Stimulated activated CD8-positive, alpha-beta memory T cell treated with anti-CD3 and anti-CD28 coated beads, Interleukin-7, amount 100 ng/mL, for 24 hours (primary cell): ENCODE measurements around the gene CCDC69.
"Not testable (repeated sequence)": the region's sequence is repeated elsewhere in the genome, so short reads cannot be mapped to it uniquely, and the experiment has no call there.

ENCODE experiments used
- DNase-seq: peaks from one replicate; pipeline ENCODE4 v3.0.0-alpha.2; 2020; ENCODE audit warnings: low read depth

The CCDC69 gene, protein sequence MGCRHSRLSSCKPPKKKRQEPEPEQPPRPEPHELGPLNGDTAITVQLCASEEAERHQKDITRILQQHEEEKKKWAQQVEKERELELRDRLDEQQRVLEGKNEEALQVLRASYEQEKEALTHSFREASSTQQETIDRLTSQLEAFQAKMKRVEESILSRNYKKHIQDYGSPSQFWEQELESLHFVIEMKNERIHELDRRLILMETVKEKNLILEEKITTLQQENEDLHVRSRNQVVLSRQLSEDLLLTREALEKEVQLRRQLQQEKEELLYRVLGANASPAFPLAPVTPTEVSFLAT

GRCh38 chr5:151223447-151224264, at the start of gene CCDC69:
Gene CCDC69, minus strand, starts transcription at chr5:151224092. Its CDS starts 122 bp downstream, at chr5:151223970.
- DNase-seq, result no peak

DNA sequence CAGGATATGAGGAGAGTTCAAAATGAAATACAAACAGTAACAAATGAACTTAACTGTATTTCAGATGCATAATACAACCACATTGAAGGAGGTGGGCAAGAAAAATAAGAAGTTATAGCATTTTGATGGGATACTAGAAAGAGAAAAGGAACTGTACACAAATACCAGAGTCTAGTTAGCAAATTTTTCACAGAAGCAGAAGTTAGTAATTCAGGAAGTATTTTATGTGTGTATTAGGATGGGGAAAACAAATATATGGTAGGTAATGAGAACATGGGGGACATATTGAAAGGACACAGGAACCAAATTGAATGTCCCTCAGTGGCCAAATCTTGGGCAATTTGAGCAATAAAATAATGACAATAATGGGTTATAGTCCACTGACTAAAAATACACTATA, 47.4 kb upstream of the CCDC69 start:
- DNase-seq, result no peak

DNA sequence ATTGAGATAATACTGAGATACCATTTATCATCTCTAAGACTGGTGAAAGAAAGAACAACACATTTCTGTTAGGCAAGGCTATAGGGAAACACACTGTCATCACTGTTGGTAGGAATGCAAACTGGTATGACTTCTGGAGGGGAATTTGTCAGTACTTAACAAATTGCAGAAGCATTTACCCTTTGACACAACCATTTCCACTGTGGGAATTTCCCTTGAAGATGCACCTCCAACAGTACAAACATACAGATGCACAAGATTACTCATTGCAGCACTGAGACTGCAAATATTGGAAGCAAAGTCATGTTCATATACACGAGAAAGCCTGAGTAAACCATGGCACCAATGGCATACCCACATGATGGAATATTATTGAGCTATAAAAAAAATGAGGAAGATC, 46.7 kb upstream of the CCDC69 start:
- no peak for DNase-seq

DNA sequence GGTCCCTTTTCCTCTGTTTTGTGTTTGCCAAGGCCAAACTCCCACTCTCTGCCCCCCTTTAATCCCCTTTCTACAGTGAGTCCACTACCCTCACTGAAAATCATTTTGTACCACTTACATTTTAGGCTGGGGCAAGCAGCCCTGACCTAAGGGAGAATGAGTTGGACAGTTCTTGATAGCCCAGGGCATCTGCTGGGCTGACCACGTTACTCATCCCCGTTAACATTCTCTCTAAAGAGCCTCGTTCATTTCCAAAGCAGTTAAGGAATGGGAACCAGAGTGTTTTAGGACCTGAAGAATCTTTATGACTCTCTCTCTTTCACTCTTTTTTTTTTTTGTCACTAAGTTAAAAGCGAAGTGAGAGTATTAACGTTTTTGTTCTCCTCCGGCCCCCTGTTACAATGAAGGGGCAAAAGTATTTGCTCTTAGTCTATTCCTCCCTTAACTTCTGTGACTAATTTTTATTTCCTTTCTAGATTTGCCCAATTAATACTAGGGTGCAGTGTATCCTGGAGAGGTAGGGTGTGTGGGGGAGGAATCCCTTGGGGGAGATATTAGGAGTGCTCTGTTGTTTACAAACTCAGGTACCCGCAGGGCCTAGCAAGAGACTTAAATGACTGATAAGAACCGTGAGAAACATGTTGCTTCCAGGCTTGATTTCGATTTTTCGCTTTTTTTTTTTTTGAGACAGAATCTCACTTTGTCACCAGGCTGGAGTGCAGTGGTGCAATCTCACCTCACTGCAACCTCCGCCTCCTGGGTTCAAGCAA, 43.8 kb upstream of the CCDC69 start:
- no peak for DNase-seq

DNA sequence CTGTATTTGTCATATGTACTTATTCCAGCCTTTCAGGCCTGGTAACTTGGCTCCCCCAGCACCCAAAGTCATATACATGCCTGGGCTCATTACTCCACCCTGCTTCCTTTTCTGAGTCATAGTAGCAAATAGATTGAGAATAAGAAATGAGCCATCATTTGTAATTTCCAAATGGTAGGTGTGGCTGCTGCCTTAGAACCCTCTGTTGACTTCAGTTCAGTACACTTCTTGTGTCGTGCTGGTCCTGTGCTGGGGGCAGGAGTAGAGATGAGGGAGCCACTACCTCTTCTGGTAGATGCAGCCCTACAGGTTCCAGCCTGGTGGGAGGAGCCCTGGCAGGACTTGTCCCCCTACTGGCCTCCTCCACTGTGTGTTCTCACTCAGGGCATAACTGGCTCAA, 40.2 kb upstream of the CCDC69 start:
- DNase-seq, result no peak

DNA sequence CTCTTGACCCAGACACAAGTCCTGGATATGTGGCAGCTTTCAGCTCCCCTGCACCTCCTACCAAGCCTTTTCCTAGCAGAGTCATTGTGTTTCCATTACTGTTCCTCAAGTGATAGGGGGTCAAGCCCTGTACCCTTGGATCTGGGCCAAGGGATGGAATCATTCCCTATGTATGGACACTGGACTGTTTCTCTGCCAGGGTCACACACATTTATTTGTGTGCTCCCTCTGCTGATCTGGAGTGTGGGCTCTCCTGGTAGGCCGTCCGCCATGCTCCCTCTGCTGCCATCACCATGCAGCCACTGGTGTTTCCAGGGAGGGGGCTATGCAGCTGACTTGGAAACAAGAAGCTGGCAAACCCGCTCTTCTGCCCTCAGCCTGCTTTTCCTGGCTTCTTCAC, 38.6 kb upstream of the CCDC69 start:
- no peak for DNase-seq

DNA sequence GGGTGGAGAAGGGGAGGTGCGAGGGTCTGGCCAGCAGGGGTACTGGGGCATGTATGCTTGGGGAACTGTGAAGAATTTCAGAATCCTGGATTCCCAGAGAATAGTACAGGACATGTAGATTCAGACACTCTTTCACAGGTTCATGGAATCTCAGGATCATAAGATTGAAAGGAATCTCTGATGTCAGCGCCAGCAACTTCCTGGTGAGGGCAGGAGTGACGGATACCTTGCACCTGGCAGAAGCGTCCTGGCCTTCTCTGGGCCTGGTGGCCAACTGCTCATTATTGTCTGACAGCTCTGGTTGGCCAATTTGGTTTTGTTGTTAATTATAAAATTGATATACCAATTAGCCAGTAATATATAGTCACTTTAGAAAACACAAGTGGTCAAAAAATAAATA, 36.0 kb upstream of the CCDC69 start:
- no peak for DNase-seq

DNA sequence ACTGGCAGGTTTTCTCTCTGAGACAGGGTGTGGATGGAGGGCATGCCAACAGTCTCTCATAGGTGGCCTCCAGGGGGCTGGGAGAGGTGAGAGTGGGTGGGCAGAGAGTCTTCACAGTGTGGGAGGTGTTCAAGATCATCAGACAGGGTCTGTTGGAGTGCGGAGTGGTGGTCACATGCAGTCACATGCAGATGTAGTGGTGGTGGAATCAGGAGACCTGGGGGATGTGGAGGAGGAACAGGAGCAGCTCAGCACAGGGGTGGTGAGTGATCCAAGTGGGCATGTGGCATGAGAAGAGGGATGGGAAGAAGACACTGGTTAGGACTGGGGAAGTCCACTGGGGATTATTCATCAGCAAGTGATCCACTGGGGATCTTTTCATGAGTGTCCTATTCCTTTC, 34.9 kb upstream of the CCDC69 start:
- no peak for DNase-seq

DNA sequence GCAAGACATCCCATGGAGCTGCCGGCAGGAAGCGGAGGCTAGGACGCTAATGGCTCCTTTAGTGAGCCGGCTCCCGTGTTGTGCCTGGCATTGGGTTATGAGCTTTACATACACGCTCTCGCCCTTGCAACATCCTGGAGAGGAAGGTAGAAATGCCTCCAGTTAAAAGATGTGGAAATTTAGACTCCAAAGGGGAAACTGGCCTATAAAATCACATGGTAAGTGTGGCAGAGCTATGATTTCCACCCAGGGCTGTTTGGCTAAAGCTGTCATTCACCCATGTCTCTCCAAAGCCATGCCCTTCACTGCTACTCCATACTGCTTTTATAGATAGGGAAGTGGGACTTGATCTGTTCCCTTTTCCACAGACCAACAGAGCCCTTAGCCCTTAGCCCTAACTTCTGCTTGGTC, 34.3 kb upstream of the CCDC69 start:
- DNase-seq, result no peak

DNA sequence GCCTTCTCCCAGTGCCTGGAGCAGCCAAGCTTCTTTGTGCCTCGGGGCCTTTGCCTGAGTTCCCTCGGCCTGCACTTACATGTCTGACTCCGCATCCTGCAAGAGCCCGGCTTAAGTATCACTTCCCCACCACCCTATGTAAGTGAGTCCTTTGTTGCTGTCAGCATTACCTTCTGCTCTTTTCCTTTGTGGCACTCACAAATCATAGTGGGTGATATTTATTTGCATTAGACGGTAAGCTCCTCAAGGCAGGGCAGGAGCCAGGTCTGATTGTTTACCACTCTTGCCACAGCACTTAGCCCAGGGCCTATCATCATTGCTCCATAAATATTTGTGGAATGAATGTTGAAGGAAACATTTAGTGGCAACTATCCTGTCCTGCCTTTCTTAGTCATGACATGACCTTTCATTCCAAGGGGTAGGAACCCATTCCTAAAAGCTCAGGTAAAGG, 33.9 kb upstream of the CCDC69 start:
- DNase-seq, result no peak

DNA sequence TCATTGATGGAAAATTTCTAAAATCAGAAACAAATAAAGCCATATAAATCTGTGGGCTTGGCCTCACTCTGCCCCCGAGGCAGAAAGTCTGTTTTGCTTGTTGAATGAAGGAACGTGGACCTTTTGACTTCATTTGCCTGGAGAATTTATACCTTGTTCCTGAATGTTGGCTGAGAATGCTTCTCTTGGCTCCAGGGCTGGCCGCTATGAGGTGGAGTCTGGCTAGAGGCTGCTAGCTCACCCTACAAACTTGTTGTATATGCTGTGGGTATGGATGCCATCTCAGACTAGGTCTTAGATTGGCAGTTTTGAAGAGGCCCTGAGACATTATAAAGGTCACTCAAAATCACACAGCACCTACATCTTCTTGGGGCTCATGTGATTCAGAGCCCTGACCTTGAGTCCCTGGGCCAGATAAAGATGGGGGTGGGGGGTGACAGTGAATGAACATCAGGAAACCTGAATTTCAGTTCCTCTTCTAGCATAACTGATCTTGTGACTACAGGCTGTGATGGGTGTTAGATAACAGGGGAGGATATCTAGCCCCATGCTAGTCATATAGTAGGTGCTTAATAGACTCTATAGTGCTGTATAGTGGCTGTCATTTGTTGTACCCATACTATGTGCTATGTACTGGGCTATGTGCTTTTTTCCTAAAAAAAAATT, 31.9 kb upstream of the CCDC69 start:
- DNase-seq, result no peak

DNA sequence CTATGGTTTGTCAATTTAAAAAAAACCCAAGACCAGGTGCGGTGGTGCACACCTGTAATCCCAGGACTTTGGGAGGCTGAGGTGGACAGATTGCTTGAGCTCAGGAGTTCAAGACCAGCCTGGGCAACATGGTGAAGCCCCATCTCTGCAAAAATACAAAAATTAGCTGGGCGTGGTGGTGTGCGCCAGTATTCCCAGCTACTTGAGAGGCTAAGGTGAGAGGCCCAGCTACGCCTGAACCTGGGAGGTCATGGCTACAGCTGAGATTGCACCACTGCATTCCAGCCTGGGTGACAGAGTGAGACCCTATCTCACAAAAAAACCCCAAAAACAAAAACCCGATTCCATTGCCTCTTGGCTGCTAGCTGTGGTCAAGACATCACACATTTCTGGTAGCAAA, 31.1 kb upstream of the CCDC69 start:
- not testable (repeated sequence) for DNase-seq

GRCh38 chr5:151254556-151254955, 30.7 kb upstream of the CCDC69 start:
- DNase-seq, result no peak

DNA sequence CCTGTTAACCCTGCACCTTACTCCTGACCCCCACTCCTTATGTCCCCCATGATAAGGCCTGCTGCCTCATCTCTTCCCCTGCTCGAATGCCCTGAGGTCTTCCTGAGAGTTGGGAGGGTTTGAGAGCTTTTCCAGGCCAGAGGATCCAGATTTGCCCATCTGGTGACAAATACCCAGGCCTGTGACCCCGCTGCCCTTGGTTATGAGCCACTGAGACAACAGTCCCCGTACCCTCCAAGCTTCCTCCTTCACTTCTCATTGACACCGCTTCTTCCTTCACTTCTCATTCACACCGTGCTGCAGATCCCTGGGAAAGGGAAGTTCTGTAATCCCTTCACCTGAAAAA, 29.7 kb upstream of the CCDC69 start:
- DNase-seq, result no peak

- peak; percentile 95 for DNase-seq
These were observed 29.1 kb upstream of the CCDC69 start, which contains the start of gene GM2A for GRCh38 chr5:151252762-151253604. Gene GM2A, plus strand, starts transcription at chr5:151253185. Its CDS starts 32 bp downstream, at chr5:151253217.

GRCh38 chr5:151251621-151252020, 27.7 kb upstream of the CCDC69 start:
- DNase-seq, result no peak

GRCh38 chr5:151251001-151251551, 27.2 kb upstream of the CCDC69 start:
- DNase-seq, result no peak

DNA sequence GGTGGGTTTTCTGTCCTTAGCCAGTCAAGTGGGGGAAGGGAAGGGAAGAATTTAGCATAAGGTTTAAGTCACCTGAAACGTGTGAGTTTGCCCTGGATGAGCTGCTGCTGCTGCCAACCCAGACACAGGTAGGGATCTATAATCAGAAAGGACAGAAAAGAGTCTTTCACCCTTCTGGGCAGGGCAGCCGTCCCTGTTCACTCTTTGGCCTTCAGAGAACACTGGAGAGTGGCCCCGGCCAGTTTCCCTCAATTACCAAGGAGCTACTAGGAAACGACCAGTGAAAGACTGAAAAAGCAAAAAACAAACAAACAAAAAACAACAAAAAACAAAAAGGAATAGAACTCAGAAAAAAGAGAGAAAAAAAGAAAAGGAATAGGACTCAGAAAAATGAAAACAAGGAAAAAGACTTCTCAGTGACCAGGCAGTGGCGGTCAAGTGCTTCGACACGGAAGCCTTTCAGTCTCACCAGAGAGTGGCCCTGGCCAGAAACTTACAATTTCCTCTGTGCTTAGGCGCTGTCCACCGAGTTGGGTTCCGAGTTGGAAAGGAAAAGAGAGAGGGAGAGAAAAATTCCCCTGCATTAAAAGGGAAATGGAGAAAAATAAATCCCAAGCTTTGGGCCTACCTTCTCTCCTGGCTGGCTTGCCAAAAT, 26.6 kb upstream of the CCDC69 start:
- no peak for DNase-seq

DNA sequence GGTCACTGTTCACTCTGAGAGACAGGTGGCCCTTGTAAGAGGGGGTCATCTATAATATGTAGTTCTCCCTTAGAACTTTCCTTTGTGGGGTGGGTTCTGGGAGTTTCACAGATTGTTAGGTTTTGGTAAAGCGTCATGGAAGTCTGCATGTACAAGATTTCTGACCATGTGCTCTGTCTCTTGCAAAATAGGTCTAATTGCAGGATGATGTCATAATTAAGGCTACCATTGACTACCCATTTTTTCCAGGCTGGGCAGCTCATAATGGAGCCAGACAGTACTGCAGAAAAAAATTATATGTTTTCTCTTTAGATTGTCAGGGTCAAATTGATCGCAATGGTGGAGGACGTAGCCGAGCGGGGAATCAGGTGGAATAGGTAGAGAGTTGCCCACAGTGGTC, 25.4 kb upstream of the CCDC69 start:
- DNase-seq, result no peak

DNA sequence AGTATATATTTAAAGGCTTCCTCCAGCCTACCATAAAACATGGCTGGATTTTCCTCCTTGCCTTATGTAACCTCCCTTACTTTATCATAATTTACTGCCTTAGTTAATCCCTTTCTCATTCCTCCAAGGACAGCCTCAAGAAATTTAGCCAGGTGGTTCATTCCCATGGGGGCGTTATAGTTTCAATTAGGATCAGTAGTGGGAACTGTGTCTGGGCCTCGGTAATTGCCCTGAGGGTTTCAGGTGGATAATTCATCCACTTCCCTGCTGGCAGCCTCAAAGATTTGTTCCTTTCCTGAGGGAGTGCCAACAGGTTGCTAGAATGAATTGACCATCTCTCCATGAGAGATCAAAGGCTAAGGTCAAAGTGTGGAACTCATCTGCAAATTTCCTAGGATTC, 24.8 kb upstream of the CCDC69 start:
- no peak for DNase-seq
